ENCODE measurements around the gene SRRM1. TPM values are rescaled to one million over a fixed set of nuclear protein-coding genes. Genes with fewer than 3 reads are reported as not detected.

The SRRM1 gene, protein sequence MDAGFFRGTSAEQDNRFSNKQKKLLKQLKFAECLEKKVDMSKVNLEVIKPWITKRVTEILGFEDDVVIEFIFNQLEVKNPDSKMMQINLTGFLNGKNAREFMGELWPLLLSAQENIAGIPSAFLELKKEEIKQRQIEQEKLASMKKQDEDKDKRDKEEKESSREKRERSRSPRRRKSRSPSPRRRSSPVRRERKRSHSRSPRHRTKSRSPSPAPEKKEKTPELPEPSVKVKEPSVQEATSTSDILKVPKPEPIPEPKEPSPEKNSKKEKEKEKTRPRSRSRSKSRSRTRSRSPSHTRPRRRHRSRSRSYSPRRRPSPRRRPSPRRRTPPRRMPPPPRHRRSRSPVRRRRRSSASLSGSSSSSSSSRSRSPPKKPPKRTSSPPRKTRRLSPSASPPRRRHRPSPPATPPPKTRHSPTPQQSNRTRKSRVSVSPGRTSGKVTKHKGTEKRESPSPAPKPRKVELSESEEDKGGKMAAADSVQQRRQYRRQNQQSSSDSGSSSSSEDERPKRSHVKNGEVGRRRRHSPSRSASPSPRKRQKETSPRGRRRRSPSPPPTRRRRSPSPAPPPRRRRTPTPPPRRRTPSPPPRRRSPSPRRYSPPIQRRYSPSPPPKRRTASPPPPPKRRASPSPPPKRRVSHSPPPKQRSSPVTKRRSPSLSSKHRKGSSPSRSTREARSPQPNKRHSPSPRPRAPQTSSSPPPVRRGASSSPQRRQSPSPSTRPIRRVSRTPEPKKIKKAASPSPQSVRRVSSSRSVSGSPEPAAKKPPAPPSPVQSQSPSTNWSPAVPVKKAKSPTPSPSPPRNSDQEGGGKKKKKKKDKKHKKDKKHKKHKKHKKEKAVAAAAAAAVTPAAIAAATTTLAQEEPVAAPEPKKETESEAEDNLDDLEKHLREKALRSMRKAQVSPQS
- 100 to 1,000 TPM; 234 to 288 TPM for total RNA-seq

GRCh38 chr1:24642481-24643362, at the start of gene SRRM1:
SRRM1 (plus strand) TSS chr1:24643302; CDS start chr1:24643327, 25 bp downstream.
- no peaks in the 10 kb centered on the region for H3K9me3 Mint-ChIP-seq (ENCODE audit: low read depth)
- peaks cover 40% of the 10 kb centered on the region for H3K36me3 Mint-ChIP-seq (ENCODE audit: low read depth)
- peak within 1 kb of the TSS; percentile 98 for H3K27ac Mint-ChIP-seq
- peak; percentile 99 for DNase-seq
- peaks cover 54% of the 10 kb centered on the region for H3K4me1 Mint-ChIP-seq
- intact Hi-C loops (cut with DNase I, micrococcal nuclease), result loop anchor here (1.0 to 10.0 kb wide), 19 partner anchors 102 to 1298 kb away; partner anchors contain the start of genes NIPAL3 (in 2 of the 2), CLIC4 (in 1 of the 2), GALE (in 1 of the 2) and HNRNPR (in 1 of the 2)
- ATAC-seq, result peak; percentile 93
- peak within 1 kb of the TSS; percentile 80 for H3K4me3 Mint-ChIP-seq
- ChIA-PET POLR2A (interaction anchor here (0.6 to 1.3 kb wide), 2 partner anchors 9 to 102 kb away, joined by 4 read pairs; no protein-coding TSS in a partner anchor), CTCF (interaction anchor here (0.6 to 1.1 kb wide), 3 partner anchors 227 to 444 kb away, joined by 3 to 4 read pairs (median 3); partner anchors contain the start of gene NIPAL3)
- no peaks in the 10 kb centered on the region for H3K27me3 Mint-ChIP-seq

- H3K4me1 Mint-ChIP-seq, result no peaks in the 10 kb centered on the region
- CTCF ChIA-PET, result no interaction called here
- H3K9me3 Mint-ChIP-seq (ENCODE audit: low read depth), result no peaks in the 10 kb centered on the region
- peaks cover 3% of the 10 kb centered on the region for H3K27me3 Mint-ChIP-seq
- H3K27ac Mint-ChIP-seq, result no peak overlapping the region
- ATAC-seq (peak; percentile 47), DNase-seq (no peak)
- no peaks in the 10 kb centered on the region for H3K36me3 Mint-ChIP-seq (ENCODE audit: low read depth)
- POLR2A ChIA-PET, result no interaction called here
- no peak overlapping the region for H3K4me3 Mint-ChIP-seq
- intact Hi-C loops (cut with DNase I, micrococcal nuclease), result no loop called here
Observed at GRCh38 chr1:24594328-24594598, 48.8 kb upstream of the SRRM1 start.

- Mint-ChIP-seq H3K36me3 (ENCODE audit: low read depth) (no peaks in the 10 kb centered on the region), H3K4me3 (no peak overlapping the region), H3K27ac (no peak overlapping the region), H3K27me3 (peaks cover 3% of the 10 kb centered on the region), H3K9me3 (ENCODE audit: low read depth) (no peaks in the 10 kb centered on the region), H3K4me1 (no peaks in the 10 kb centered on the region)
- intact Hi-C loops (cut with DNase I, micrococcal nuclease), result no loop called here
- ATAC-seq, result no peak
- DNase-seq, result no peak
- ChIA-PET POLR2A (no interaction called here), CTCF (interaction anchor here (0.6 to 2.0 kb wide), 5 partner anchors 9 to 305 kb away, joined by 3 to 10 read pairs (median 3); no protein-coding TSS in a partner anchor)
Observed at GRCh38 chr1:24596401-24596880, 46.7 kb upstream of the SRRM1 start.

DNA sequence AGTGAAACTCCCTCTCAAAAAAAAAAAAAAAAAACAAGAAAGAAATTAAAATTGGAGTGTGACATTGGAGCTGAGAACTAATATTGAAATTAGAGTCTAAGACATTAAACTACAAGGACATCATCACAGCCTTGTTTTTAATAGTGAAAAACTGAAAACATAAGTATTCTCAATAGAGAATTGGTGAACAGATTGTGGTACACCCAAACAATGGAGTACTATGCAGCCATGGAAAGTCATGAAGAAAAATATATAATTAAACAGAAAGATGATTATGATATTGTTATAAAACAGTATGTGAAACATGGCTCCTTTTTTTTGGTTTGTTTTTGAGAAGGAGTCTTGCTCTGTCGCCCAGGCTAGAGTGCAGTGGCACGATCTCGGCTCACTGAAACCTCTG, 43.8 kb upstream of the SRRM1 start:
- H3K27me3 Mint-ChIP-seq, result peaks cover 3% of the 10 kb centered on the region
- H3K9me3 Mint-ChIP-seq (ENCODE audit: low read depth), result no peaks in the 10 kb centered on the region
- ChIA-PET POLR2A (no interaction called here), CTCF (interaction anchor here (0.8 kb wide), 1 partner anchor 12 kb away, joined by 4 read pairs; no protein-coding TSS in a partner anchor)
- no peaks in the 10 kb centered on the region for H3K36me3 Mint-ChIP-seq (ENCODE audit: low read depth)
- no peak overlapping the region for H3K4me3 Mint-ChIP-seq
- intact Hi-C loops (cut with DNase I, micrococcal nuclease), result no loop called here
- DNase-seq (no peak), ATAC-seq (no peak)
- H3K27ac Mint-ChIP-seq, result no peak overlapping the region
- H3K4me1 Mint-ChIP-seq, result no peaks in the 10 kb centered on the region

DNA sequence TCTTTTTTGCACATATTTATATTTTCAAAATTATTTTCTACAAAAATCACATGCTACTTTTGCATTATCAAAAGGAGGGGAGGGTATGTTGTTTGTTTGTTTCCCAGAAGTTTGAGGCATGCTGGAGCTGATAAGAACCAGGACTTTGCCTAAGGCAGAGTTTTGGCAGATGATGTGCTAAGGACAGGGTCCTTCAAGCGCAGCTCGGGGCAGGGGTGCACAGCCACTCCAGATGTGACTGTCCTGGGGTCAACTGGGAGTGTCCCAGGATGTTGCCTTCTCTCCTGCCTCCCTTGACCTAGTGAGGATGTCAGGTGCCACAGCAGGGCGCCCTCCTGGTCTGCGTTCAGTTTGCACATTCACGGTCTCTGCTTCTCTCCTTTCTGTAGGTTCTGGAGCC, 42.6 kb upstream of the SRRM1 start:
- H3K4me3 Mint-ChIP-seq, result no peak overlapping the region
- no peak overlapping the region for H3K27ac Mint-ChIP-seq
- ATAC-seq (no peak), DNase-seq (no peak)
- intact Hi-C loops (cut with DNase I, micrococcal nuclease), result no loop called here
- H3K36me3 Mint-ChIP-seq (ENCODE audit: low read depth), result no peaks in the 10 kb centered on the region
- no peaks in the 10 kb centered on the region for H3K9me3 Mint-ChIP-seq (ENCODE audit: low read depth)
- CTCF ChIA-PET, result interaction anchor here (0.7 to 1.0 kb wide), 2 partner anchors 14 to 399 kb away, joined by 3 read pairs; no protein-coding TSS in a partner anchor
- POLR2A ChIA-PET, result no interaction called here
- no peaks in the 10 kb centered on the region for H3K27me3 Mint-ChIP-seq
- no peaks in the 10 kb centered on the region for H3K4me1 Mint-ChIP-seq

GRCh38 chr1:24605534-24606295, 37.4 kb upstream of the SRRM1 start:
- Mint-ChIP-seq H3K9me3 (ENCODE audit: low read depth) (no peaks in the 10 kb centered on the region), H3K36me3 (ENCODE audit: low read depth) (no peaks in the 10 kb centered on the region), H3K4me1 (no peaks in the 10 kb centered on the region), H3K4me3 (no peak overlapping the region), H3K27ac (no peak overlapping the region), H3K27me3 (no peaks in the 10 kb centered on the region)
- DNase-seq (no peak), ATAC-seq (no peak)
- ChIA-PET POLR2A (no interaction called here), CTCF (interaction anchor here (0.6 kb wide), 1 partner anchor 69 kb away, joined by 3 read pairs; no protein-coding TSS in a partner anchor)
- intact Hi-C loops (cut with DNase I, micrococcal nuclease), result no loop called here

GRCh38 chr1:24606296-24606605, 36.9 kb upstream of the SRRM1 start:
- Mint-ChIP-seq H3K4me3 (no peak overlapping the region), H3K9me3 (ENCODE audit: low read depth) (no peaks in the 10 kb centered on the region), H3K27me3 (no peaks in the 10 kb centered on the region), H3K36me3 (ENCODE audit: low read depth) (no peaks in the 10 kb centered on the region), H3K27ac (no peak overlapping the region), H3K4me1 (no peaks in the 10 kb centered on the region)
- ChIA-PET CTCF (no interaction called here), POLR2A (no interaction called here)
- DNase-seq (no peak), ATAC-seq (no peak)
- intact Hi-C loops (cut with DNase I, micrococcal nuclease), result no loop called here

DNA sequence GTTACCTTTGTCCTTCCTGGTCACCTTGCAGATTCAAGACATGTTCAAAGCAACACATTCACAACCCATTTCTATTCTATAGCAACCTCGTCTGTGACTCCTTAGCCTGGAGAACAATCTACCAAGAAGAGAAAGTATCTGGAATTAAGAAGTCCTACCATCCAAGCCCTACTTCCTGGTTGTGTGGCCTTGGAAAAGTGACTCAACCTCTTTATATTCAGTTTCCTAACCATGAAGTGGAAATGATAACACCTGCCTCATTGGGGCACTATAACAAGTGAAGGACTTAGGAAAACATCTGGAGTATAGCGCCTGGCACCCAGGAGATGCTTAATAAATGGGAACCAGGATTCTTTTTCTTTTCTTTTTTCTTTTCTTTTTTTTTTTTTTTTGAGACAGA, 36.5 kb upstream of the SRRM1 start:
- POLR2A ChIA-PET, result no interaction called here
- no peak for ATAC-seq
- H3K4me3 Mint-ChIP-seq, result no peak overlapping the region

GRCh38 chr1:24609949-24610517, 33.1 kb upstream of the SRRM1 start:
- POLR2A ChIA-PET, result no interaction called here

More for the DNA sequence above, 36.5 kb upstream of the SRRM1 start:
- H3K4me1 Mint-ChIP-seq, result no peaks in the 10 kb centered on the region
- H3K36me3 Mint-ChIP-seq (ENCODE audit: low read depth), result no peaks in the 10 kb centered on the region
- CTCF ChIA-PET, result no interaction called here
- no peaks in the 10 kb centered on the region for H3K9me3 Mint-ChIP-seq (ENCODE audit: low read depth)
- DNase-seq, result no peak
- no peak overlapping the region for H3K27ac Mint-ChIP-seq
- intact Hi-C loops (cut with DNase I, micrococcal nuclease), result no loop called here
- H3K27me3 Mint-ChIP-seq, result no peaks in the 10 kb centered on the region

GRCh38 chr1:24619376-24619775, 23.7 kb upstream of the SRRM1 start:
- Mint-ChIP-seq H3K27ac (no peak overlapping the region), H3K27me3 (peaks cover 17% of the 10 kb centered on the region), H3K9me3 (ENCODE audit: low read depth) (no peaks in the 10 kb centered on the region), H3K4me1 (no peaks in the 10 kb centered on the region), H3K36me3 (ENCODE audit: low read depth) (no peaks in the 10 kb centered on the region), H3K4me3 (no peak overlapping the region)
- DNase-seq, result no peak
- no peak for ATAC-seq
- intact Hi-C loops (cut with DNase I, micrococcal nuclease), result no loop called here
- ChIA-PET CTCF (interaction anchor here (0.6 to 1.1 kb wide), 5 partner anchors 20 to 228 kb away, joined by 3 read pairs; no protein-coding TSS in a partner anchor), POLR2A (no interaction called here)

More at GRCh38 chr1:24609949-24610517, 33.1 kb upstream of the SRRM1 start:
- Mint-ChIP-seq H3K4me3 (no peak overlapping the region), H3K9me3 (ENCODE audit: low read depth) (no peaks in the 10 kb centered on the region), H3K36me3 (ENCODE audit: low read depth) (no peaks in the 10 kb centered on the region), H3K27me3 (peaks cover 1% of the 10 kb centered on the region), H3K4me1 (no peaks in the 10 kb centered on the region), H3K27ac (no peak overlapping the region)
- DNase-seq (no peak), ATAC-seq (no peak)
- intact Hi-C loops (cut with DNase I, micrococcal nuclease), result no loop called here
- CTCF ChIA-PET, result interaction anchor here (0.7 kb wide), 2 partner anchors 17 to 219 kb away, joined by 3 read pairs; no protein-coding TSS in a partner anchor
